ENCODE results near the gene MPV17L2.

DNA sequence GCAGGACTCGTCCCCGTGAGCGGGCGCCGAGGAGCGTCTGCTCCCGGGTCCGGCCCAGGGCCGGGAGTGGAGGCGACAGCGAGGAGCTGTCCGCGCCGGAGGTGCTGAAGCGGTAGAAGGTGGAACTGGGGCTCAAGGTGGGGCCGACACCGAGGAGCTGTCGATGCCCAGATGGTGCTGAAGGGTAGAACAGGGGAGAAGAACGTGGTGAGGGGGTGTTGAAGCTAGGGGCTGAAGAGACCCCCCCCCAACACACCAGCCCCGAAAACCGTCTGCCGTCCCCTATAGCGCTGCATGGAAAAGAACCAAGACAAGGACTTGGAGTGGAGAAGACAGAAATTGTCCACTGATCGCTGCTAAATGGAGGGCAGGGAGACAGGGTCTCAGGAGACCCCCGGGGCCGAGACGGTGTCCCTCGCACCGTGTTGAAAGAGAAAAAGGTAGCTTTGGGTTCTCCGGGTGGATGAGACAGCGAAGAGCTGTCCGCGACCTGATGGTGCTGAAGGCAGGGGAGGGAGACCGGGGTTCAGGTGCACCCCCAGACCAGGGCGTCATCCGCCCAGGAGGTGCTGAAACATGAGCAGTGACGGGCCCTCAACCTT, 40.3 kb downstream of the MPV17L2 start:
- TF ChIP-seq, protein P1, sequence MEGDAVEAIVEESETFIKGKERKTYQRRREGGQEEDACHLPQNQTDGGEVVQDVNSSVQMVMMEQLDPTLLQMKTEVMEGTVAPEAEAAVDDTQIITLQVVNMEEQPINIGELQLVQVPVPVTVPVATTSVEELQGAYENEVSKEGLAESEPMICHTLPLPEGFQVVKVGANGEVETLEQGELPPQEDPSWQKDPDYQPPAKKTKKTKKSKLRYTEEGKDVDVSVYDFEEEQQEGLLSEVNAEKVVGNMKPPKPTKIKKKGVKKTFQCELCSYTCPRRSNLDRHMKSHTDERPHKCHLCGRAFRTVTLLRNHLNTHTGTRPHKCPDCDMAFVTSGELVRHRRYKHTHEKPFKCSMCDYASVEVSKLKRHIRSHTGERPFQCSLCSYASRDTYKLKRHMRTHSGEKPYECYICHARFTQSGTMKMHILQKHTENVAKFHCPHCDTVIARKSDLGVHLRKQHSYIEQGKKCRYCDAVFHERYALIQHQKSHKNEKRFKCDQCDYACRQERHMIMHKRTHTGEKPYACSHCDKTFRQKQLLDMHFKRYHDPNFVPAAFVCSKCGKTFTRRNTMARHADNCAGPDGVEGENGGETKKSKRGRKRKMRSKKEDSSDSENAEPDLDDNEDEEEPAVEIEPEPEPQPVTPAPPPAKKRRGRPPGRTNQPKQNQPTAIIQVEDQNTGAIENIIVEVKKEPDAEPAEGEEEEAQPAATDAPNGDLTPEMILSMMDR (IDR thresholded peaks at IDR 0.05; ENCODE audit: low read depth, low read length, poor library complexity, severe bottlenecking) = no peak
- no peak for TF ChIP-seq EZH2phosphoT487 (IDR thresholded peaks at IDR 0.05; ENCODE audit: borderline replicate concordance, low read length)
